HG03571 (cell line): ENCODE measurements around the gene LCE1D.

Experiments used
- ATAC-seq: cut with Tn5 transposase; IDR thresholded peaks from one replicate; pipeline ENCODE4 v1.9.1; 2021; ENCODE audit not compliant: unreplicated experiment

LCE1D gene

GRCh38 chr1:152811671-152812070, 15.2 kb downstream of the LCE1D start, which contains the start of gene LCE1B:
TSS of gene LCE1B (plus strand) at chr1:152811971. CDS start at chr1:152812447, 476 bp downstream.
- no peak for ATAC-seq

- no peak for ATAC-seq
These were observed 20.8 kb downstream of the LCE1D start for GRCh38 chr1:152817309-152817708.

GRCh38 chr1:152823294-152823693, 26.8 kb downstream of the LCE1D start:
- no peak for ATAC-seq

GRCh38 chr1:152824964-152825363, 28.4 kb downstream of the LCE1D start:
- no peak for ATAC-seq

DNA sequence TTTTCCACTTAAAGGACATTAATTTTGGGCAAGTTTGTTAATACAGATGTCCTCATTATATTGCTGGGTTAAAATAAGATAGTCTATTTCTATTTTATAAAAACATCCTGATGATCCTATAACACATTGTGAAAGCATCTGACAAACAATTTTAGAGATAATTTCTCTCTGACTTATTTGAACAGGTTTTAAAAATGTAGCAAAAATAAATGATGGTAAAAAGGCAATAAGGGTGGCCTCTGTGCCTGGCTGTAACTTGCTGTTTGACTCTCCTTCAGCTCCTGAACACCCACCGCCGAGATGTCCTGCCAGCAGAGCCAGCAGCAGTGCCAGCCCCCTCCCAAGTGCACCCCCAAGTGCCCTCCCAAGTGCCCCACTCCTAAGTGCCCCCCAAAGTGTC, 30.7 kb downstream of the LCE1D start, which contains the start of gene LCE1A:
LCE1A (plus strand) TSS at position 301 of the 400 bp plus-strand sequence; CDS start at position 301, 0 bp downstream.
- ATAC-seq = no peak

GRCh38 chr1:152836870-152837269, 40.3 kb downstream of the LCE1D start:
- no peak for ATAC-seq

GRCh38 chr1:152842556-152842955, 46.0 kb downstream of the LCE1D start, which contains the start of gene LCE6A:
TSS of gene LCE6A (plus strand) at chr1:152842856. CDS start at chr1:152843521, 665 bp downstream.
- ATAC-seq = no peak
